Occipital lobe (tissue), 3 donors: ENCODE data around the gene HIPK4. TPM values are rescaled to one million over a fixed set of nuclear protein-coding genes. Genes with fewer than 3 reads are reported as not detected.
"Not testable (repeated sequence)": the region's sequence is repeated elsewhere in the genome, so short reads cannot be mapped to it uniquely, and the experiment has no call there.

Experiments used
- DNase-seq: peaks from one replicate; lab custom pipeline; 2025; lab: John Stamatoyannopoulos, UW
- small RNA-seq: library from RNA; depleted of rRNA; stranded (forward); fragments of <200 nt; gene quantifications from one replicate; pipeline ENCODE3, GENCODE V24; 2014
- total RNA-seq: library from RNA; depleted of rRNA; stranded (reverse); fragments of >200 nt; gene quantifications from one replicate; pipeline ENCODE4 v1.2.3, GENCODE V29; 2014

HIPK4 gene
- total RNA-seq, 1 donor from 2014 or later, result 0.16 TPM

GRCh38 chr19:40341601-40342482 lies 48.1 kb downstream of the HIPK4 start:
- peak; percentile 23 for DNase-seq

GRCh38 chr19:40339018-40339728 lies 50.8 kb downstream of the HIPK4 start:
- DNase-seq, result no peak

- no peak for DNase-seq
Measured at GRCh38 chr19:40337594-40337993, 52.4 kb downstream of the HIPK4 start.

- DNase-seq, result no peak
Measured at GRCh38 chr19:40337107-40337506, 52.9 kb downstream of the HIPK4 start.

- DNase-seq, result no peak
Measured at GRCh38 chr19:40336601-40336900, 53.4 kb downstream of the HIPK4 start.

- DNase-seq, result no peak
Measured at GRCh38 chr19:40335855-40336600, 54.0 kb downstream of the HIPK4 start.

GRCh38 chr19:40335101-40335500 lies 54.9 kb downstream of the HIPK4 start:
- DNase-seq, result no peak

- DNase-seq, result not testable (repeated sequence)
Measured at GRCh38 chr19:40333083-40333482, 56.9 kb downstream of the HIPK4 start.

GRCh38 chr19:40332669-40333068 lies 57.3 kb downstream of the HIPK4 start:
- DNase-seq, result no peak

GRCh38 chr19:40331052-40331451 lies 58.9 kb downstream of the HIPK4 start:
- DNase-seq, result no peak

Small RNA genes lying within 50 kb of the gene (small RNA-seq; reads per million reads assigned to genes)
- gene MIR6796 (not detected), gene RF00019 (not detected)

Other genes starting within 250 kb of the HIPK4 start
- gene MAP3K10, start 198.8 kb downstream of the HIPK4 start, total RNA-seq, result 37.4 TPM
- 59.0 TPM for gene TTC9B, start 171.8 kb downstream of the HIPK4 start, total RNA-seq
- gene CCNP, start 163.5 kb downstream of the HIPK4 start, total RNA-seq, result 1.7 TPM
- 51.8 TPM for gene AKT2, start 104.8 kb downstream of the HIPK4 start, total RNA-seq
- gene C19orf47, start 41.8 kb downstream of the HIPK4 start, total RNA-seq, result 15.0 TPM
- gene PLD3, start 41.5 kb downstream of the HIPK4 start, total RNA-seq, result 108 TPM
- 2.5 TPM for gene PRX, start 23.2 kb upstream of the HIPK4 start, total RNA-seq
- gene SERTAD1, start 35.8 kb upstream of the HIPK4 start, total RNA-seq, result 2.8 TPM
- gene SERTAD3, start 54.2 kb upstream of the HIPK4 start, total RNA-seq, result 9.8 TPM
- 16.5 TPM for gene BLVRB, start 75.6 kb upstream of the HIPK4 start, total RNA-seq
- gene SPTBN4, start 76.8 kb upstream of the HIPK4 start, total RNA-seq, result 27.5 TPM
- 4.1 TPM for gene SHKBP1, start 186.7 kb upstream of the HIPK4 start, total RNA-seq
- 18.9 TPM for gene LTBP4, start 211.2 kb upstream of the HIPK4 start, total RNA-seq